ENCODE measurements around the gene ARID4B.
A peak's percentile ranks its signal among the peaks of the same experiment; 100 is the strongest.

ARID4B gene

DNA sequence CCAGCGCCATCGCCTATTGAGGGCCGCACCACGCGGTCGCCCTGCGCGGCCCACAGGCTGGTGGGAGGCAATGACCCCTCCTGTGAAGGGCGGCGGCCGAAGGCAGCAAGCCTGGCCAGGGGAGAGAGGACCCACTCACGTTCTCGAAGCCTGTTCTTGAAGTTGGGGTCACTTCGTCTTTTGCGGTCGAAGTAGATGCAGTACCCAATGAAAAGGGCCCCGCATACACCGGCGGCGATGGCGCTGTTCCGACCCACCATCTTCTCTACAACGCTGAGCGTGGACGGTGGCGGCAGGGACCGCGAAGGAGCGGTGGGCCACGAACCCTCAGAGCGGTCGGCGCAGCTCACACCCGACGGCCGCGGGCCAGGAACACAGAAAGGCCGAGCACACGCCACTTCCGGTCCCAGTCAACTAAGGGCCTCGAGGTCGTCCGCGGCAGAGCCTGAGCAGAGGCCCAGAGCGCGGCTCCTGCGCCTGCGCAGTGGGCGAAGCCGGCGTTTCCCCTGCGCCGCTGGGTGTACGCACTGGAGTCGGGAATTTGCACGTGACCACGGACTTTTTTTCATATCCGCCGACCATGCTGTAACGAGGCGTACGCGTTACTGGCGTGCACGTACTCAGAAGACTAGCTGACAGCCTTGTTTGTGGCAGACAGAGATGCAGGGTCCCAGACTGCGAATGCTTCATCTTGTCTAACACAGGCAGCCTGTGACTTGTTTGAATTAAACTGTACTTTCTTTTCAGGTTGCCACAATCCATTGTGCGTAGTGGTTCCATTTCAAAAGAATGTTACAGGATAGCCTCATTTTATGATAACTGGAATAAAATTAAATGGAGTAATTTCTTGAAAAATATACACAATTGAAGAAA is 199.3 kb downstream of the ARID4B start, which contains the start of gene TOMM20:
Gene TOMM20 (minus strand): TSS at position 382 of the 873 bp plus-strand sequence. CDS start 122 bp downstream, at position 260.
- no peaks in the 10 kb centered on the region for H3K27me3 ChIP-seq (ENCODE audit: low read depth, low read length)
- H3K4me2 ChIP-seq (ENCODE audit: low read length): peak within 1 kb of the TSS; percentile 99
- H3K4me1 ChIP-seq (ENCODE audit: low read length): peaks cover 18% of the 10 kb centered on the region
- H3K4me3 ChIP-seq (ENCODE audit: low read length): peak within 1 kb of the TSS; percentile 94
- H3K36me3 ChIP-seq (replicated peaks; ENCODE audit: low read depth, low read length): peaks cover 29% of the 10 kb centered on the region
- H4K20me1 ChIP-seq (ENCODE audit: insufficient read depth, low read length): peaks cover 39% of the 10 kb centered on the region
- no peak for TF ChIP-seq EZH2phosphoT487 (IDR thresholded peaks at IDR 0.05; ENCODE audit: low read depth)
- H3K27ac ChIP-seq (ENCODE audit: low read length): peak within 1 kb of the TSS; percentile 60
- H2AFZ ChIP-seq (ENCODE audit: low read depth, low read length): peak within 1 kb of the TSS; percentile 73
- peak within 1 kb of the TSS; percentile 85 for H3K9ac ChIP-seq (ENCODE audit: low read length)
- H3K79me2 ChIP-seq (ENCODE audit: low read length): peaks cover 55% of the 10 kb centered on the region
- H3K9me3 ChIP-seq (ENCODE audit: insufficient read depth, low read length): no peaks in the 10 kb centered on the region

GRCh38 chr1:235127732-235128455 is 200.1 kb downstream of the ARID4B start:
- Histone ChIP-seq H3K36me3 (replicated peaks; ENCODE audit: low read depth, low read length) (peaks cover 33% of the 10 kb centered on the region), H3K27me3 (ENCODE audit: low read depth, low read length) (no peaks in the 10 kb centered on the region), H3K4me3 (ENCODE audit: low read length) (peak overlapping the region; percentile 94), H3K9me3 (ENCODE audit: insufficient read depth, low read length) (no peaks in the 10 kb centered on the region), H3K27ac (ENCODE audit: low read length) (peak overlapping the region; percentile 60), H3K4me1 (ENCODE audit: low read length) (peaks cover 18% of the 10 kb centered on the region), H3K79me2 (ENCODE audit: low read length) (peaks cover 63% of the 10 kb centered on the region), H3K9ac (ENCODE audit: low read length) (peak overlapping the region; percentile 85), H2AFZ (ENCODE audit: low read depth, low read length) (peak overlapping the region; percentile 19; the same call in 1 of the 2 replicates), H3K4me2 (ENCODE audit: low read length) (peak overlapping the region; percentile 89), H4K20me1 (ENCODE audit: insufficient read depth, low read length) (peaks cover 47% of the 10 kb centered on the region)
- TF ChIP-seq EZH2phosphoT487 (IDR thresholded peaks at IDR 0.05; ENCODE audit: low read depth): no peak

GRCh38 chr1:235127203-235127602 is 200.8 kb downstream of the ARID4B start:
- peaks cover 70% of the 10 kb centered on the region for H3K79me2 ChIP-seq (ENCODE audit: low read length)
- TF ChIP-seq CTCF (IDR thresholded peaks at IDR 0.05; ENCODE audit: low read depth, low read length) (no peak), EZH2phosphoT487 (IDR thresholded peaks at IDR 0.05; ENCODE audit: low read depth) (no peak)

DNA sequence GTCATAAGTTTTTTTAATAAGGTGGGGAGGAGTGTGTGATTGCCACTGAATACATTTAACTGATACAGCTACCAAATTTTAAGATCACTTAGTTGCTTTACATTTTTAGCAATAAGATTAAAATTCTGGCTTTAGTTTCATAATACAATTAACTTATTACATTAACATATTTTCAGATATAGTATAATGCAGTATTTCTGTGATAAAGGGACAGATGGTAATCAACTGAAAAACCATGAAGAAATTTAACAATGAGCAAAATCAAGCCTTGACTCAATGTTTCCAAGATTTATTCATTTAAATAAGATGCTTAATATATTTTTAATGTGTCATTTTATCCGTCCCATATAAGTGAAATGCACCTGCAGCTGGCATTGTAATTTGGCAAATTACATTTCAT is 203.3 kb downstream of the ARID4B start:
- Histone ChIP-seq H4K20me1 (ENCODE audit: insufficient read depth, low read length) (peaks cover 66% of the 10 kb centered on the region), H3K36me3 (replicated peaks; ENCODE audit: low read depth, low read length) (peaks cover 45% of the 10 kb centered on the region), H3K27ac (ENCODE audit: low read length) (no peak overlapping the region), H3K4me3 (ENCODE audit: low read length) (no peak overlapping the region), H3K9me3 (ENCODE audit: insufficient read depth, low read length) (no peaks in the 10 kb centered on the region), H3K79me2 (ENCODE audit: low read length) (peaks cover 96% of the 10 kb centered on the region), H3K4me1 (ENCODE audit: low read length) (peaks cover 18% of the 10 kb centered on the region), H3K9ac (ENCODE audit: low read length) (no peak overlapping the region), H3K4me2 (ENCODE audit: low read length) (no peak overlapping the region), H2AFZ (ENCODE audit: low read depth, low read length) (no peak overlapping the region), H3K27me3 (ENCODE audit: low read depth, low read length) (no peaks in the 10 kb centered on the region)
- no peak for TF ChIP-seq EZH2phosphoT487 (IDR thresholded peaks at IDR 0.05; ENCODE audit: low read depth)
- TF ChIP-seq CTCF (IDR thresholded peaks at IDR 0.05; ENCODE audit: low read depth, low read length): no peak

More at GRCh38 chr1:235127203-235127602, 200.8 kb downstream of the ARID4B start:
- Histone ChIP-seq H3K27ac (ENCODE audit: low read length) (no peak overlapping the region), H3K4me2 (ENCODE audit: low read length) (peak overlapping the region; percentile 89), H2AFZ (ENCODE audit: low read depth, low read length) (no peak overlapping the region), H3K36me3 (replicated peaks; ENCODE audit: low read depth, low read length) (peaks cover 35% of the 10 kb centered on the region), H4K20me1 (ENCODE audit: insufficient read depth, low read length) (peaks cover 54% of the 10 kb centered on the region), H3K4me3 (ENCODE audit: low read length) (peak overlapping the region; percentile 94), H3K4me1 (ENCODE audit: low read length) (peaks cover 18% of the 10 kb centered on the region), H3K9ac (ENCODE audit: low read length) (peak overlapping the region; percentile 85), H3K27me3 (ENCODE audit: low read depth, low read length) (no peaks in the 10 kb centered on the region), H3K9me3 (ENCODE audit: insufficient read depth, low read length) (no peaks in the 10 kb centered on the region)
